GM19455 (cell line): Measurements from ENCODE around the gene ESR1.
"Not testable (repeated sequence)": the region's sequence is repeated elsewhere in the genome, so short reads cannot be mapped to it uniquely, and the experiment has no call there.

Experiments
- ATAC-seq: cut with Tn5 transposase; IDR thresholded peaks from one replicate; pipeline ENCODE4 v1.9.1; 2021; ENCODE audit not compliant: unreplicated experiment

Gene ESR1

DNA sequence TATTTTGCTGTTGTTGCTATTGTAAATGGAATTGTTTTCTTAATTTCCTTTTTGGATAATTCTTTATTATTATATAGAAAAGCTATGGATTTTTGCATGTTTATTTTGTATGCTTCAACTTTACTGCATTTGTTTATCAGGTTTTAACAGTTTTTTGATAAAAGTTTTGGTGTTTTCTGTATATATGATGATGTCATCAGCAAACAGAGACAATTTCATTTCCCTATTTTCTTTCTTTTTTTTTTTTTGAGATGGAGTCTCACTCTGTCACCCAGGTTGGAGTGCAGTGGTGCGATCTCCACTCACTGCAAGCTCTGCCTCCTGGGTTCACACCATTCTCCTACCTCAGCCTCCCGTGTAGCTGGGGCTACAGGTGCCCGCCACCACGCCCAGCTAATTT, 156.9 kb downstream of the ESR1 start:
- not testable (repeated sequence) for ATAC-seq

DNA sequence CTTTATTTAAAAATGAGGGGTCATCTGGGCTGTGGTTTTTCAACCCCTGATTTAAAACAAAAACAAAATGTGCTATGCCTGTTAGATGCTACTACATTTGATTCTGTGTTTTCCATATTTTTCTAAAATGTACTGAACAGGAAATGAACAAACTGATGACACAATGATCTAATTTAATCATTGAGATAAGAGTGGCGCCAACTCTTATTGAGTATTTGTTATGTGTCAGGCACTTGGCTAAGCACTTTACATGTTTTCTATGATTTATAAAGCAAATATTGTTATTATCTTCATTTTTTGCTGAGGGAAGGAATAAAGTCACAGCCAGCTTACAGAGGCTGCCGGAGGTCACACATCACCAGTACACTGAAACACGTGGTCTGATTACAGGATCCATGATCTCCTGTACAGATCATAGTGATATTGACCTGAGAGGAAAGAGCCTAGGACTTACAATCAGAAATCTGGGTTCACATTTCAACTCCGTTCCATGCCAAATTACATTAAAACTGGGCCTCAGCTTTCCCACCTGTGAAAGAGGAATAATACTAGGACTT, 166.7 kb downstream of the ESR1 start:
- ATAC-seq, result no peak

DNA sequence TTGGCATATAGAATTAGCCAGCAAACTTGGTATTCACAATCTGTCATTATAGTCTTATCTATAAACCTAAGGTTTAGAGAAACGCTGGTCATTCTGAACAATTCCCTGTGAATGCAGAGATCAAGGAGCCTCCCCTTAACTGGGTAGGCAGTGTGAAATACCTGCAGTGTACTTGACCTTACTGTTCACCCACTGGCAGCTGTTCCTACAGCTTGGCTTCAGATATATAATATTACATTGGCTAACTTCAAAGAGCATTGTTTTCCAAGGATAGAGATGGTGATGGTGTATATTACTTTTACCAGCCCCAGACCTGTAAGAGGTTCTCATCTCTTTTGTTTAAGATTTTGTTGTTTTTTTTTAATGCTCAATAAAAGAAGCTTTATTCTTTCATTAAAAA, 168.3 kb downstream of the ESR1 start:
- no peak for ATAC-seq

DNA sequence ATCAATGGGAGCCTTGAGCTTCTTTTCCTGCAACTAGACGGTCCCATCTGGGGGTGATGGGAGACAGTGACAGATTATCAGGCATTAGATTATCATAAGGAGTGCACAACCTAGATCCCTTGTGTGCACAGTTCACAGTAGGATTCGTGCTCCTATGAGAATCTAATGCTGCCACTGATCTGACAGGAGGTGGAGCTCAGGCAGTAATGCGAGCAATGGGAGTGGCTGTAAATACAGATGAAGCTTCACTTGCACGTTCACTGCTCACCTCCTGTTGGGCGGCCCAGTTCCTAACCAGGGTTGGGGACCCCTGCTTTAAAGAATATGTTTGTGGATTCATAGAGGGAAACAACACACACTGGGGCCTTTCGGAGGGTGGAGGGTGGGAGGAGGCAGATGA, 180.7 kb downstream of the ESR1 start:
- not testable (repeated sequence) for ATAC-seq

DNA sequence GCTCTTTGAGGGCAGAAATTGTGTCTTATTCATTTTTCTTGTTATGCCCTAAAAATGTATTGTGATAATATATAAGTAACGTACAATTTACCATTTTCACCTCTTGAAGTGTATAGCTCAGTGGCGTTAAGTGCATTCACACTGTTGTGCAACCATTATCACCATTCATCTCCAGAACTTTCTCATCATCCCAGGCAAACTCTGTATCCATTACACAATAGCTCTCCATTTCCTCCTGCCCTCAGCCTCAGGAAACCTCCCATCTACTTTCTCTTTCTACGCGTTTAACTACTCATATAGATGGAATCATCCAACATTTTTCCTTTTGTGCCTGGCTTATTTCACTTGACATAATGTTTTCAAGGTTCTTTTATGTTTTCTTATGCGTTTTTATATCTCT, 184.6 kb downstream of the ESR1 start:
- no peak for ATAC-seq

DNA sequence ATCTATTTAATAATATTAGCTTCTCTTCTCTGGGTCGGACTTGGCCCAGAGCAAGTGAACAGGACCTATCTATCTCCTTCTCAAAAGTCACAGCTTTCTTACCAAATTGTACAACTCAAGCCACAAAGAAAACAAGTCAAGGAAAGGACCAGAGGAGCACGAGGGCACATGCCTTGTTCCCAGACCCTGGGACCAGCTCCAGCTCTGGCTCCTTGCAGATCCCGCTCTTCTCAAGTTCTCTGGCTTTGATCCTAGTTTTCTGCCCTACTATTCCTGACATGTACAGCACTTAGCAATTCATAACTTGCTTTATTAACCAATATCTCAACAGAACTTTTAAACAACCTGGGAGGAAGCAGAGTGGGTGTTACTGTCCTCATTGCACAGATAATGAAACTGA, 185.9 kb downstream of the ESR1 start:
- ATAC-seq, result no peak

DNA sequence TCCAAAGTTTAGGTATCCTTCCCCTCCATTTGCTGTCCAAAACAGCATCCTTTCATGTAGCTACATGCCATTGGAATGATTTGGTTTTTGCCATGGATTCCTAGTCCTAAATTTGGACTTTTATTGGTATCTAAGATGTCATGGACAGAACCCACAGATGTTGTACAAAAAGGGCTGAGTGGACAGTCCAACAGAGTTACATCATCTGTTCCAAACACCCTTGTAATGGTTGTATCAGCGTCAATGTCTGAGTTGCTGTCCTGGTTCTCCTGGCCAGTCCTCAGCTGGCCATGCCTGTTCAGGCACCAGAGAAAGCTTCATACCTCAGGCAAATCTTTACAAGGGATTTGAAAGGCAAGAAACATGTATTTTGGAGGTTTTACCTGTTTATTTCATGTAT, 191.3 kb downstream of the ESR1 start:
- ATAC-seq, result no peak

DNA sequence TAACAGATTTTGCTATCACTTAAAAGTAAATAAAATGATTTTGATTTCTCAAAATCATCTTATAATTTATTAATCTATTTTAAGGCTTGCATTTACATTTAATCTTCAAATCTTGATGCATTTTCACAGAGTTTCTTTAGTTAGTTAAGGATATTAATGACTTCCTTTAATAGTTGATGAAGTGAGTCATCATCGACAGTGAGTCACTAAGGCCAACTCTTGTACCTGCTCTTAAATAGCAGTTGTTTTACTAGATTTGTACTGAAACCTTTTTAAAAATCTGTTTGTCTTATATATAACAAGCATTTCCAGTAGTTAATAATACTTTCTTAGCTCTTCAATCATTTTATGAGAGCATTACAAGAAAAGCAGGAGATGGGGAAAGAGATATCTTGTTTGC, 191.7 kb downstream of the ESR1 start:
- no peak for ATAC-seq

DNA sequence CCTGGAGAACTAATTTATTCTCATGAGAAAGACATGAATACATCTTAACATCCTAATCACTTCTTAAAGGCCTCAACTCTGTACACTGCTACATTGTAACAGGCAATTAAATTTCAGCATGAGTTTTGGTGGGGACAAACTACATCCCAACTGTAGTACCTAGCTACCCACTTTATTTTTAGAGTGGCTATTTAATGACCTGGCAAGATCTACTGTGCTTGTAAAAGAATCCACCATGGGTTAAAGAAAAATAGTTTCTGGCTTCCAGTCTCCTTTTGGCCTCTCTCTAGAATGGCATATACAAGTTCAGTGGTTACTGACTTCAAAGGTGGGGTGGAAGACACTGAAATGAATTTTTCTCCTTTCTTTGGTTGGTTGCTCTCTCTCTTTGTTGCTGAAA, 193.9 kb downstream of the ESR1 start:
- no peak for ATAC-seq

DNA sequence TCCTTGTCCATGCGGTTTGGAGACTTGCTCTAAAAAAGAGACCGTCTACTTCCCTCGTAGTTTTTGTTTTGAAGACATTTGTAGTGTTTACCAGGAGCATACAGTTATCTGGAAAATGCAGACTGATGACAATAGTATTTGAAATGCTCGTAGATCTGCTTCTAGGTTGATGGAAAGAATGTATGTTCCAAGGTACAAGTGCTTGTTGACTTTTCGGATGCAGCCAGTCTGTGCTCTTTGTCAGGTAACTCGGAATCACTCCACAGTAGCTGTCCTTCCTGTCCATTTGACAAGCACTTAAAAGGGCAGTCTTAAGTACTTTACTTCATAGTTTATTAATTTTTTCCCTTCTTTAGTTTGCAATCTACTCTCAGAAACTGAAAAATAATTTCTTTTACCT, 194.8 kb downstream of the ESR1 start:
- no peak for ATAC-seq

DNA sequence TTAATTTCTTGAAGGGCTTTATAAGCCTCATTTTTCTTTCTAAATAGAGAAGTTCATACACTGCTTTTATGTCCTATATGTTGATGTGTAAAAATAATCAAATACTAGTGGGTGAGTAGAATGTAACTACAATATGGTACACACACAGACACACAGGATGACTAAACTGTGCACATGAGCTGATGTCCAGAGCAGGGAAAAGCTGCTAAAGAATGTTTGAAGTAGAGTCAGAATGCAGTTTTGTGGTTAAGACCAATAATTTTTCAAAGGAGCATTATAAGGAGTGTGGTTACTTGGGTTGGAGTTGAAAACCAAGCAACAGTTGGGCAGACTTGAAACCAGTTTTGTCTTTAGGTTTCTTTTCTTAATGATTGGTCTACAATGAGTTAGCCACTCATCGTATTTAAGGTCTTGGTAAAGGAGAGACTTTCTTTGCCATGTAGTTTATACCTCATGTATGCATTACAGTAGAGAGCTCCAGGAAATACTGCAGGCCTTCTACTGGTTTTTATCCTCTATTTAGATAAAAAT, 196.6 kb downstream of the ESR1 start:
- ATAC-seq, result no peak

DNA sequence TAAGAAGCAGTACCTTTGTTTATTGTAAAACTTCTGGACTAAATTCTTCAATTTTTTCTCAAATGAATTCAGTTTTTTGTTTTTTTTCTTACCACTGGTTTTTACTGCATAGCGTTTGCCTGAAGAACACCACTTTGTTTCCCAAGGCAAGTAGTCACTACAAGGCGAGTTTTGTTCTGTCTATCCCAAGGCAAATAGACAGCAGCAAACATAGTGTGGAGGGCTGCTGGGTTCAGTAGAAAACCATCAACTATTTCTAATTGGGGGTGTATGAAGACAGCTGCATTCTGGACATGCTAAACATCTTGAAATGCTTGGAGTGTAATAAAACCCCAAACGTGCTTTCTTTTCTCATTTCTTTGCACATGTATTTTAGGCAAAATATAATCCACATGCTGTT, 197.4 kb downstream of the ESR1 start:
- ATAC-seq, result no peak

DNA sequence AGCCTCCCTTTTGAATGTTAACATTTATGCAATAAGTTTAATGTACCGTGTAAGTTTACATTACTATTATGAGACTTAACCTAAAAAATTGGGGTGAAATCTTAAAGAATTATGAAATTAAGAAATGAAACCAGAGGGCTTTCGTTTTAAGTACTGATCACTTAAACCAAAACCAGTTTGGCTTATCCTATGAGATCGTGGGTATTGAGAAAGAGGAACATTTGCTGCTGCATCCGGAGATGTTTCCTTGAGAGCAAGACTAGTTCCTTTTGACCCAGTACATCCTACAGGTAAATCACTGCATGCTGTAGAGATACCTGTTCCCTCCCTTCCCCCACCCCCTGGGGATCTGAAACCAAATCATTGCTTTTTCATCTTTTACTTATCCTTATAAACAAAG, 201.3 kb downstream of the ESR1 start:
- no peak for ATAC-seq

DNA sequence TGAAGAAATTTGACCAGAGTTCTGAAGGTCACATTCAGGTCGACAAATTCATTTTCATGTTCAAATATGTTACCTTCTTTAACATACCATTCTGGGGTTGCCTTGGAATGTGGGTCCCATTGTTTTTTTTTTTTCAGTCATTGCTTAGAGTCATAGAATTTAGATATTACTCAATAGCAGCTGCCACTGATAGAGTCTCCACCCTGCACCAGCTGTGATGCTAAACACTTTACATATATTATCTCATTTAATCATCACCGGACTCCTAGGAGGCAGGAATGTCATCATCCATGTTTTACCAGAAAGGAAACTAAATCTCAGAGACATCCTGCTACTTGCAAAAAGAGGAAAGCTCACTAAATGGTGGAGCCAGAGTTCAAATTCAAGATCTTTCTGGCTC, 204.7 kb downstream of the ESR1 start:
- ATAC-seq, result no peak

DNA sequence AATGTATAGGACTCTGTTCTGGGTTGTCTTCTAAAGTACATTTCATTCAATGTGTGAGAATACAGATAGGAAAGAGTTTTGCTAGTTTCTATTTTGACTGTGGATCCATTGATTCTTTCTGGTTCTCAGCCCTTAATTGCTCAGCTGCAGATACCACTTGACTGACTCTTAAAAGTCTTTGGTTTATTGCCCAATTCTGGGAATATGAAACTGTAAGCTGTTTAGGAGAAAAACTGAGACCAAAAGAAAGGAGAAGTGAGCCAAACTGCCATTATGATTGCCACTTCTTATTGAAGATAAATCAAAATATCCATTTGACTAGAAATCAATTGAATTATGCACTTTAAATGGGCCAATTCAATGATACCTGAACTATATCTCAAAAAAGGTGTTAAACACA, 211.4 kb downstream of the ESR1 start:
- ATAC-seq, result no peak

DNA sequence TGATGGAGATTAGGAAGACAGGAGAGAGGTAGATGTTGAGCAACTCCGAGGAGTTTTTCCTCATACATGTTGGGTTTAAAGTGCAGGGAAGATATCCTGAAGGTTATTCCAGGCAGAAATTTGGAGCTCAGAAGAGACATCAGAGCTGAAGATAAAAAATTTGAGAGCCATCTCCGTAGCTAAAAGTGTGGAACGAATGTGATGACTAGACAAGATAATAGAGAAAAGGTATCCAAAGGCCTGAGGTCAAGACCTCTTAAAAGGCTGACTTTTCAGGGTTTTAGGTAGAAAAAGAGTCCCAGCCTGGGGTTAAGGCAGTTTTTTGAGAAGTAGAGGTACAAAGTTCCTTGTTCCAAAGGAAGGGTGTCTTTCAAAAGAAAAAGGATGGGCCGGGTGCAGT, 214.8 kb downstream of the ESR1 start:
- ATAC-seq, result no peak

DNA sequence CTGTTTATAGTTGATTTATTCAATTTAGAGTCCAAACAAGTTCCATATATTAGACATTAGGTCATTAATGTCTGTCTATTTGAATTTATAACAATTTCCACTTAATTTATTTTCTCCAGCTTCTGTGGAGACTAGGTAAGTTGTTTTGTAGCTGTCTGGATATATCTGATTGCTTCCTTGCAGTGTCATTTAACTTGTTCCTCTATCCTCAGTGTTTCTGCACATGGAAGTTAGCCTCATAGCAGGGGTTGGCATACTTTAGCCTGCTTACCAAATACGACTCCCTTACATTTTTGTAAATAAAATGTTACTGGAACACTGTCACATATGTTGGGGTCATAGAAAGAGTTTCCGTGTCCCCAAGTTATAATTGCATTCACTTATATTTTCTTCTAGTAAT, 216.1 kb downstream of the ESR1 start:
- no peak for ATAC-seq

DNA sequence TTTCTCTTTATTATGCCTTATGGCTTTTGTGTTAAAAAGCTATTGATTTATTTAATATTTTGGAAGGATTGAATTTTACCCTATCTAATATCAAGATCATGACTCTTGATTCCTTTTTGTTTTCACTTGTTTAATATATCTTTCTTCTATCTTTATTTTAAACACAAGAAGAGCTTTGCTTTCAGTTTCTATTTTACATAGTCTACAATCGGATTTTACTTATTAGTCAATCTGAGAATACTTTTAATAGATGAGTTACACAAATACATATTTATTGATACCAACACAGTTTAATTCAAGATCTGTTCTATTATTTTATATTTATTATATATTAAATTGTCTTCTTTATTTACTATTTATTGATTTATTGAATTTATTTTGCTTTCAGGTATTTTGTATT, 218.8 kb downstream of the ESR1 start:
- no peak for ATAC-seq

DNA sequence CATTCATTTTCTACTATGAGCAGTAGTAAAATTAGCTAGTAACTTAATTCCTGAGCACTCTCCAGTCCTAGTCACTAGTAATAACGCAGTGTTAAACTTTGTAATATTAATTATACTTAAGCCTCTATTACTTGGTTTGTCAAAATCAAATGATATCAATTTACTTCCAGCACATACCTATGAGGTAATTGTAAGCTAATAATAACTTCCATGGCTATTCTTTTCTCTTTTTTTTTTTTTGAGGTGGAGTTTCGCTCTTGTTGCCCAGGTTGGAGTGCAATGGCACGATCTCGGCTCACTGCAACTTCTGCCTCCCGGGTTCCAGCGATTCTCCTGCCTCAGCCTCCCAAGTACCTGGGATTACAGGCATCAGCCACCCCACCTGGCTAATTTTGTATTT, 219.3 kb downstream of the ESR1 start:
- not testable (repeated sequence) for ATAC-seq

DNA sequence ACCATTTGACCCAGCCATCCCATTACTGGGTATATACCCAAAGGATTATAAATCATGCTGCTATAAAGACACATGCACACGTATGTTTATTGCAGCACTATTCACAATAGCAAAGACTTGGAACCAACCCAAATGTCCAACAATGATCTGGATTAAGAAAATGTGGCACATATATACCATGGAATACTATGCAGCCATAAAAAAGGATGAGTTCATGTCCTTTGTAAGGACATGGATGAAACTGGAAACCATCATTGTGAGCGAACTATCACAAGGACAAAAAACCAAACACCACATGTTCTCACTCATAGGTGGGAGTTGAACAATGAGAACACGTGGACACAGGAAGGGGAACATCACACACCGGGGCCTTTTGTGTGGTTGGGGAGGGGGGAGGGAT, 226.3 kb downstream of the ESR1 start:
- not testable (repeated sequence) for ATAC-seq

DNA sequence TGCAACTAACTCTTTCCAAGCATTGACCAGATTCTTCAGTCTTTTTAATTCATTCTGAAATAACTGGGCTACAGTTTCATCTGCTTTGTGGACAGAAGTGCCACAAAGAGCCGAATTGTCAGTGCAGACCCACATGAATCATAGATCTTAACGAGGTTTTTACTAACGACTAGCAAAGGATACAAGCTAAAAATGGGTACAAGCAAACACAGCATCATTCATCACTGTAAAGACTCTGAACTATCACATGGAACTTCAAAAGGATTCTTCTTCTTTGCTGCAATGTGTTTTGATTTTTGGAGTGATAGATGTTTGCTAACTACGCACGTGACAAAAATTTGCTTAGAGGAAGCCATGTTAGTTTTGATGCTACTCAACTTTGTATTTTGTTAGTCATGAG, 227.1 kb downstream of the ESR1 start:
- no peak for ATAC-seq

DNA sequence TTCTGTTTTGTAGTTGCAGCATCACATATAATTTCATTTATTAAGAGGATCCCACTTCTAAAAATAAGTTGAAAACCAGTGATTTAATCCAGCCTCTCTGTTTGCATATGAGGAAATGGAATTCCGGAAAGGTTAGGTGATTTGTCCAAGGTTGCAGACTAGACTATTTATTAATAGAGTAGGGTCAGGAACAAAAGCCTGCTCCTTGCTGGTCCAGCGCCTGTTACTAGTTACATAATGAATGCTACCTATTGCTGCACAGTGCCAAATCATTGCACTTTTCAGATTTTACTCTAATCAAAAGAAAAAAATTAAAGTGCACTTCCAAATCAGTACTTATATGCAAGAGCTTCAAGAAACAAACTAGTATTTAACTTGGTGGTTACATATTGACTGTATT, 238.6 kb downstream of the ESR1 start:
- ATAC-seq, result no peak

DNA sequence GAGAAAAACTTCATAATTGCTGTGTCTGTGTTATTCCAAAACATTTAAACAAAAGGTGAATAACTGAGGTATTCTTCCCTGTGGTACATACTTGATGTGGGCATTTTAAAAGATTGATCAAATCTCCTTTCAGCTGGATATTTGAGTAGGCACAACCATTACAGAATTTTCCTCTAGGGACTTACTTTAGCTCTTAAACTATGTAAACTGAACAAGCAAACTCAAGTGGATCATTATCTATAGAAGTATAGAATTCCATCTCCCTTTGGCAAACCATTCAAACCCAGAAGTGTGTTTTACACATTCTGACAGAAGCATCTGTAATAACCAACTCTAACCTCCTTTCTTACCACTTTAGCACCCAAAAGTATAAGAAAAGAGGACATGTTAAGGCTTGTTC, 241.4 kb downstream of the ESR1 start:
- no peak for ATAC-seq

DNA sequence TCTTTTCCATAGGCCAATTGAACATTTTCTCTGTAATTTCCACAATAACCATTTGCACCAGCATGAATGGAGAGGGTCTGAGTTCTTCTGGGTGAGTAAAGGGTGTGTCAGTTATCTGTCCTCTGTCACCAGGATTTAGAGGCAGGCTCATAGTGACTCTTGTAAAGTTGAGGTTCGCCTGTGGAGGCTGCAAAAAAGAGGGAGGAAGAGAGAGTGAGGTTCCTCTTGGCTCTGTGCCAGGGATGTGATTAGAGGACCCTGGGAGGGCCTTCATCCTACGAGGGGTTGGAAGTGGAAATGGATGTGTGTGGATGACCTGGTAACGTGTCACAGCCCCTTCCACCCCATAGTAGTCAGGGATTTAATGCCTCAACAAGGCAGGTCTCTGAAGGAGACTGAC, 242.0 kb downstream of the ESR1 start:
- ATAC-seq, result no peak
